SK-N-SH treated with all-trans-retinoic acid at 6 μM for 48 hours (cell line): ENCODE results near the gene SLC22A4.

Experiments
- ATAC-seq: fragments of 200-7000 bp; cut with Tn5 transposase; 3 replicates; pipeline ENCODE4 v1.9.1; 2020; ENCODE audit warnings: mild to moderate bottlenecking, moderate library complexity
- BACH2 ChIP-seq: fragments of 250-450 bp; sonication (Bioruptor Pico); IDR thresholded peaks from 2 replicates; pipeline ENCODE4 v1.9.0; 2021; ENCODE audit warnings: mild to moderate bottlenecking, borderline replicate concordance
- CSDC2 ChIP-seq: fragments of 250-450 bp; sonication (Bioruptor Pico); IDR thresholded peaks from 2 replicates; pipeline ENCODE4 v1.5.0; 2020; ENCODE audit warnings: mild to moderate bottlenecking, moderate library complexity
- ESRRG ChIP-seq: fragments of 250-450 bp; sonication (Bioruptor Pico); IDR thresholded peaks from 2 replicates; pipeline ENCODE4 v1.6.1; 2021; ENCODE audit warnings: mild to moderate bottlenecking
- GLIS3 ChIP-seq: fragments of 250-450 bp; sonication (Bioruptor Pico); IDR thresholded peaks from 2 replicates; pipeline ENCODE4 v1.5.0; 2020; ENCODE audit warnings: mild to moderate bottlenecking, moderate library complexity
- ISL1 ChIP-seq: fragments of 250-450 bp; sonication (Bioruptor Pico); IDR thresholded peaks from 2 replicates; pipeline ENCODE4 v2.1.2; 2022; ENCODE audit warnings: mild to moderate bottlenecking, moderate library complexity
- OSR1 ChIP-seq: fragments of 250-450 bp; sonication (Bioruptor Pico); IDR thresholded peaks from 2 replicates; pipeline ENCODE4 v1.8.0; 2022; ENCODE audit warnings: moderate library complexity, mild to moderate bottlenecking, inconsistent platforms
- POU6F1 ChIP-seq: fragments of 250-450 bp; sonication (Bioruptor Pico); IDR thresholded peaks from 2 replicates; pipeline ENCODE4 v1.8.0; 2021; ENCODE audit warnings: low read depth, mild to moderate bottlenecking, moderate library complexity, borderline replicate concordance
- PPARA ChIP-seq: fragments of 250-450 bp; sonication (Bioruptor Pico); IDR thresholded peaks from 2 replicates; pipeline ENCODE4 v1.5.0; 2020; ENCODE audit warnings: mild to moderate bottlenecking, borderline replicate concordance
- RARB ChIP-seq: fragments of 250-450 bp; sonication (Bioruptor Pico); IDR thresholded peaks from 2 replicates; pipeline ENCODE4 v1.8.0; 2021; ENCODE audit warnings: mild to moderate bottlenecking, moderate library complexity
- SNAI2 ChIP-seq: fragments of 250-450 bp; sonication (Bioruptor Pico); IDR thresholded peaks from 2 replicates; pipeline ENCODE4 v1.5.0; 2020; ENCODE audit warnings: mild to moderate bottlenecking, moderate library complexity
- TCF4 ChIP-seq: fragments of 250-450 bp; sonication (Bioruptor Pico); IDR thresholded peaks from 2 replicates; pipeline ENCODE4 v1.8.0; 2021; ENCODE audit warnings: mild to moderate bottlenecking, moderate library complexity, borderline replicate concordance
- TOX ChIP-seq: fragments of 250-450 bp; sonication (Bioruptor Pico); IDR thresholded peaks from 2 replicates; pipeline ENCODE4 v1.8.0; 2021; ENCODE audit warnings: mild to moderate bottlenecking, moderate library complexity, borderline replicate concordance
- TSHZ2 ChIP-seq: fragments of 250-450 bp; sonication (Bioruptor Pico); IDR thresholded peaks from 2 replicates; pipeline ENCODE4 v1.5.0; 2020; ENCODE audit warnings: mild to moderate bottlenecking, moderate library complexity
- ZFP3 ChIP-seq: fragments of 250-450 bp; sonication (Bioruptor Pico); IDR thresholded peaks from 2 replicates; pipeline ENCODE4 v1.5.0; 2020; ENCODE audit warnings: mild to moderate bottlenecking, moderate library complexity
- ZFP30 ChIP-seq: fragments of 450-650 bp; formaldehyde crosslinking; IDR thresholded peaks from 2 replicates; pipeline ENCODE4 v1.5.0; 2022; ENCODE audit warnings: mild to moderate bottlenecking, moderate library complexity
- ZNF565 ChIP-seq: fragments of 450-650 bp; formaldehyde crosslinking; conservative IDR thresholded peaks from 2 replicates; pipeline ENCODE4 v1.5.0; 2020; ENCODE audit warnings: low read depth, mild to moderate bottlenecking, moderate library complexity
- ZNF70 ChIP-seq: fragments of 450-650 bp; formaldehyde crosslinking; IDR thresholded peaks from 2 replicates; pipeline ENCODE4 v1.5.0; 2020; ENCODE audit warnings: mild to moderate bottlenecking, moderate library complexity
- ZNF8 ChIP-seq: fragments of 450-650 bp; formaldehyde crosslinking; IDR thresholded peaks from 2 replicates; pipeline ENCODE4 v1.5.0; 2020; ENCODE audit warnings: mild to moderate bottlenecking, moderate library complexity
- TF ChIP-seq, protein P1 (sequence below): fragments of 250-450 bp; sonication (Bioruptor Pico); IDR thresholded peaks from 2 replicates; pipeline ENCODE4 v1.8.0; 2020; ENCODE audit warnings: mild to moderate bottlenecking, moderate library complexity, borderline replicate concordance
- TF ChIP-seq, protein P2 (sequence below): fragments of 250-450 bp; sonication (Bioruptor Pico); IDR thresholded peaks from 2 replicates; pipeline ENCODE4 v1.5.1; 2020; ENCODE audit warnings: low read depth, mild to moderate bottlenecking, moderate library complexity

SLC22A4 gene

DNA sequence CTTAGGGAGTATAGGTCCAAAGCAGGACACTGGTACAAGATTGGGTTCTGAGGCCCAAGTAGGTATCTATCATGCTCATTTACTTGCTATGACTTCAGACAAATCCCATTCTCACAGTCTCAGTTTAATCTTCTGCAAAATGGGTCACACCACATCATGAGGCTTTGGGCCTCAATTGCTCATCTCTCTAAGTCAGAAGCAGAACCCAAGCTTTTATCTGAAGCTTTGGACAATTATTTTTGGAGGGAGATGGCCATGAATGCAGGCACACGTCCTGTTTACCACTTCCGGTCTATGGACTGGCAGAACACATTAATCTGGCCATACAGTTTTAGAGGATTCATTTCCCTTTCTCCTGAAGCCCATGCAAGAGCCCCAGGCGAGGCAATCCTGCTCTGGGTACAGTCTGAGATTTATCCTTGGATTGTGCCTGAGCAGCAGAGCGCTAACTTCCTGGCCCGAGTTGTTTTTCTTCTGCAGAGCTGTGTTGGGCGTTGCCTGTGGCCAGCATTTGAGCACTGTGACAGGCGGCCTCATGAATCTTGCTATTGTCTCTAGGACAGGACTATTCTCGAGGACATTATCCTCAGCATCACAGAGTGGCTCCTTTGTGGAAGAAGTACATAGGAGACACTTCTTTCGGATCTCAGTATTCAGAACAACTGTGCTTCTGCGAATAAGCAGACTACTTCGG, 16.1 kb downstream of the SLC22A4 start:
- ATAC-seq = no peak
- TF ChIP-seq BACH2 = no peak
- no peak for TF ChIP-seq RARB (CRISPR knock-in tag)
- TF ChIP-seq, protein P1, sequence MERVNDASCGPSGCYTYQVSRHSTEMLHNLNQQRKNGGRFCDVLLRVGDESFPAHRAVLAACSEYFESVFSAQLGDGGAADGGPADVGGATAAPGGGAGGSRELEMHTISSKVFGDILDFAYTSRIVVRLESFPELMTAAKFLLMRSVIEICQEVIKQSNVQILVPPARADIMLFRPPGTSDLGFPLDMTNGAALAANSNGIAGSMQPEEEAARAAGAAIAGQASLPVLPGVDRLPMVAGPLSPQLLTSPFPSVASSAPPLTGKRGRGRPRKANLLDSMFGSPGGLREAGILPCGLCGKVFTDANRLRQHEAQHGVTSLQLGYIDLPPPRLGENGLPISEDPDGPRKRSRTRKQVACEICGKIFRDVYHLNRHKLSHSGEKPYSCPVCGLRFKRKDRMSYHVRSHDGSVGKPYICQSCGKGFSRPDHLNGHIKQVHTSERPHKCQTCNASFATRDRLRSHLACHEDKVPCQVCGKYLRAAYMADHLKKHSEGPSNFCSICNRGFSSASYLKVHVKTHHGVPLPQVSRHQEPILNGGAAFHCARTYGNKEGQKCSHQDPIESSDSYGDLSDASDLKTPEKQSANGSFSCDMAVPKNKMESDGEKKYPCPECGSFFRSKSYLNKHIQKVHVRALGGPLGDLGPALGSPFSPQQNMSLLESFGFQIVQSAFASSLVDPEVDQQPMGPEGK = no peak
- no peak for TF ChIP-seq TCF4 (CRISPR knock-in tag)
- no peak for TF ChIP-seq ZNF8 (CRISPR knock-in tag)
- TF ChIP-seq TSHZ2 (CRISPR knock-in tag) = no peak
- TF ChIP-seq ZFP3 = no peak
- TF ChIP-seq, protein P2, sequence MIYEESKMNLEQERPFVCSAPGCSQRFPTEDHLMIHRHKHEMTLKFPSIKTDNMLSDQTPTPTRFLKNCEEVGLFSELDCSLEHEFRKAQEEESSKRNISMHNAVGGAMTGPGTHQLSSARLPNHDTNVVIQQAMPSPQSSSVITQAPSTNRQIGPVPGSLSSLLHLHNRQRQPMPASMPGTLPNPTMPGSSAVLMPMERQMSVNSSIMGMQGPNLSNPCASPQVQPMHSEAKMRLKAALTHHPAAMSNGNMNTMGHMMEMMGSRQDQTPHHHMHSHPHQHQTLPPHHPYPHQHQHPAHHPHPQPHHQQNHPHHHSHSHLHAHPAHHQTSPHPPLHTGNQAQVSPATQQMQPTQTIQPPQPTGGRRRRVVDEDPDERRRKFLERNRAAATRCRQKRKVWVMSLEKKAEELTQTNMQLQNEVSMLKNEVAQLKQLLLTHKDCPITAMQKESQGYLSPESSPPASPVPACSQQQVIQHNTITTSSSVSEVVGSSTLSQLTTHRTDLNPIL (CRISPR knock-in tag) = no peak
- TF ChIP-seq POU6F1 (CRISPR knock-in tag) = no peak

DNA sequence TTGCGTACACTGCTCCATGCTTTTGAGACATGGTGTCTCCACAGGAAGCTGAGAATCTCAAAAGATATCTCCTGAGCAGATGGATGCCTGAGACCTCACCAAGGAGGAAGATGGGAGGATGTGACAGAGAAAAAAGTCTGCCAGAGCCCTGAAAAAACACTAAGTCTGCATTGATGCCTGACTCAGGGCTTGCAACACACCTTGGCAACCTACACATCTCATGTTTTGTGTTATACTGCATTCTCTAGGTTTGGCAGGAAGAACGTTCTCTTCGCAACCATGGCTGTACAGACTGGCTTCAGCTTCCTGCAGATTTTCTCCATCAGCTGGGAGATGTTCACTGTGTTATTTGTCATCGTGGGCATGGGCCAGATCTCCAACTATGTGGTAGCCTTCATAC, 19.2 kb downstream of the SLC22A4 start:
- TF ChIP-seq TOX (CRISPR knock-in tag) = no peak
- TF ChIP-seq BACH2 = no peak
- no peak for TF ChIP-seq PPARA (CRISPR knock-in tag)
- TF ChIP-seq ZNF70 (CRISPR knock-in tag) = no peak
- no peak for TF ChIP-seq SNAI2 (CRISPR knock-in tag)
- no peak for TF ChIP-seq TSHZ2 (CRISPR knock-in tag)
- TF ChIP-seq ZFP30 (CRISPR knock-in tag) = no peak
- TF ChIP-seq ZNF8 (CRISPR knock-in tag) = no peak
- TF ChIP-seq OSR1 (CRISPR knock-in tag) = no peak
- TF ChIP-seq TCF4 (CRISPR knock-in tag) = no peak
- TF ChIP-seq, protein P2 (CRISPR knock-in tag) = no peak
- no peak for TF ChIP-seq ISL1 (CRISPR knock-in tag)
- no peak for TF ChIP-seq CSDC2
- no peak for TF ChIP-seq POU6F1 (CRISPR knock-in tag)
- TF ChIP-seq ESRRG (CRISPR knock-in tag) = no peak
- no peak for TF ChIP-seq GLIS3 (CRISPR knock-in tag)
- no peak for TF ChIP-seq ZNF565 (CRISPR knock-in tag)
- TF ChIP-seq, protein P1 = no peak
- ATAC-seq = no peak
